ENCODE measurements around the gene TSPEAR. TPM values are rescaled to one million over a fixed set of nuclear protein-coding genes. Genes with fewer than 3 reads are reported as not detected.

The TSPEAR gene
- total RNA-seq, 2 donors from 2014 or later: 1.5 to 6.0 TPM

GRCh38 chr21:44532712-44533111 is 178.7 kb downstream of the TSPEAR start:
- H3K9me3 Mint-ChIP-seq: no peaks in the 10 kb centered on the region
- no peak overlapping the region for H3K9ac ChIP-seq (ENCODE audit: extremely low read depth, low read length, poor library complexity, severe bottlenecking)
- no peak overlapping the region for H3K4me3 Mint-ChIP-seq
- no peaks in the 10 kb centered on the region for H3K36me3 Mint-ChIP-seq (ENCODE audit: low read depth)
- no peak for TF ChIP-seq CTCF (conservative IDR thresholded peaks at IDR 0.05)
- H3K36me3 ChIP-seq (ENCODE audit: control insufficient read depth, insufficient read depth, low read length): no peaks in the 10 kb centered on the region
- peak; percentile 38 for DNase-seq
- no peaks in the 10 kb centered on the region for H3K9me3 ChIP-seq (ENCODE audit: control insufficient read depth, low read length)
- no peaks in the 10 kb centered on the region for H3K4me1 ChIP-seq (ENCODE audit: control insufficient read depth, insufficient read depth, low read length)
- no peak overlapping the region for H3K4me3 ChIP-seq (ENCODE audit: low read length)
- no peaks in the 10 kb centered on the region for H3K27me3 ChIP-seq (ENCODE audit: control insufficient read depth, insufficient read depth, low read length, poor library complexity, severe bottlenecking)
- no peaks in the 10 kb centered on the region for H3K27me3 Mint-ChIP-seq (ENCODE audit: insufficient read depth)
- H3K27ac ChIP-seq (ENCODE audit: low read depth, low read length): no peak overlapping the region
- WGBS, 2 experiments (ENCODE audit: insufficient coverage in 1 of 2, insufficient read length in 1 of 2): 94 to 95% methylated on average over 14 to 16 of the region's 16 CpGs
- no peak overlapping the region for H3K27ac Mint-ChIP-seq
- H3K4me1 Mint-ChIP-seq: no peaks in the 10 kb centered on the region

- Histone ChIP-seq H3K4me3 (ENCODE audit: low read length) (no peak overlapping the region), H3K27me3 (ENCODE audit: control insufficient read depth, insufficient read depth, low read length, poor library complexity, severe bottlenecking) (no peaks in the 10 kb centered on the region), H3K27ac (ENCODE audit: low read depth, low read length) (no peak overlapping the region), H3K9ac (ENCODE audit: extremely low read depth, low read length, poor library complexity, severe bottlenecking) (no peak overlapping the region), H3K36me3 (ENCODE audit: control insufficient read depth, insufficient read depth, low read length) (no peaks in the 10 kb centered on the region), H3K9me3 (ENCODE audit: control insufficient read depth, low read length) (no peaks in the 10 kb centered on the region), H3K4me1 (ENCODE audit: control insufficient read depth, insufficient read depth, low read length) (no peaks in the 10 kb centered on the region)
- 93 to 95% methylated on average over 21 to 30 of the region's 30 CpGs for whole genome bisulfite sequencing, 2 experiments (ENCODE audit: insufficient coverage in 1 of 2, insufficient read length in 1 of 2)
- peak; percentile 33 for DNase-seq
- H3K4me1 Mint-ChIP-seq: no peaks in the 10 kb centered on the region
- H3K27ac Mint-ChIP-seq: no peak overlapping the region
- no peak overlapping the region for H3K4me3 Mint-ChIP-seq
- no peak for TF ChIP-seq CTCF (conservative IDR thresholded peaks at IDR 0.05)
- H3K27me3 Mint-ChIP-seq (ENCODE audit: insufficient read depth): no peaks in the 10 kb centered on the region
- no peaks in the 10 kb centered on the region for H3K9me3 Mint-ChIP-seq
- no peaks in the 10 kb centered on the region for H3K36me3 Mint-ChIP-seq (ENCODE audit: low read depth)
Measured at GRCh38 chr21:44531606-44532564, 179.5 kb downstream of the TSPEAR start.

GRCh38 chr21:44530903-44531605 is 180.3 kb downstream of the TSPEAR start:
- H3K36me3 ChIP-seq (ENCODE audit: control insufficient read depth, insufficient read depth, low read length): no peaks in the 10 kb centered on the region
- no peak overlapping the region for H3K27ac ChIP-seq (ENCODE audit: low read depth, low read length)
- Mint-ChIP-seq H3K27me3 (ENCODE audit: insufficient read depth) (no peaks in the 10 kb centered on the region), H3K9me3 (no peaks in the 10 kb centered on the region), H3K36me3 (ENCODE audit: low read depth) (no peaks in the 10 kb centered on the region), H3K4me3 (no peak overlapping the region), H3K27ac (no peak overlapping the region), H3K4me1 (no peaks in the 10 kb centered on the region)
- H3K4me3 ChIP-seq (ENCODE audit: low read length): no peak overlapping the region
- H3K9ac ChIP-seq (ENCODE audit: extremely low read depth, low read length, poor library complexity, severe bottlenecking): no peak overlapping the region
- H3K4me1 ChIP-seq (ENCODE audit: control insufficient read depth, insufficient read depth, low read length): no peaks in the 10 kb centered on the region
- 94 to 95% methylated on average over 16 to 23 of the region's 23 CpGs for WGBS, 2 experiments (ENCODE audit: insufficient coverage in 1 of 2, insufficient read length in 1 of 2)
- peak; percentile 35 for DNase-seq
- no peaks in the 10 kb centered on the region for H3K27me3 ChIP-seq (ENCODE audit: control insufficient read depth, insufficient read depth, low read length, poor library complexity, severe bottlenecking)
- no peak for TF ChIP-seq CTCF (conservative IDR thresholded peaks at IDR 0.05)
- H3K9me3 ChIP-seq (ENCODE audit: control insufficient read depth, low read length): no peaks in the 10 kb centered on the region

Measured in endodermal cell (in vitro differentiated cells).